ENCODE measurements around the gene RGS6.

DNA sequence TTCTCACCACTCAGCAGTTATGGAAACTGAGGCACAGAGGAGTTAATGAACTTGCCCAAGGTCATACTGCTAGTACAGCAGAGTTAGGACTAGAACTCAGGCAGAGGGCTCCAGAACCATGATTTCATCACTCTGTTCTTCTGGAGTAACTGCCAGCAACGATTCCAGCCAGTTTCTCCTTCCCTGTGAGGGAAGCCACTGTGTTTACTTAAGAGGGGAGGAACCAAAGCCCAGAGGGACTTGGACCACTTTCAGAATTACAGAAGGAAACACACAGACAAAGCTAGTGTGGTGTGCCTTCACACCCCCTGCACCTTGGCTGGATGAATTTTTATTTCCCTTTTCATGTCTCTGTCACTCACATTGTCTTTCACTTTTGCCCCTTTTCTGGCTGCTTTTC lies 563.4 kb downstream of the RGS6 start:
- TF ChIP-seq, protein P1, sequence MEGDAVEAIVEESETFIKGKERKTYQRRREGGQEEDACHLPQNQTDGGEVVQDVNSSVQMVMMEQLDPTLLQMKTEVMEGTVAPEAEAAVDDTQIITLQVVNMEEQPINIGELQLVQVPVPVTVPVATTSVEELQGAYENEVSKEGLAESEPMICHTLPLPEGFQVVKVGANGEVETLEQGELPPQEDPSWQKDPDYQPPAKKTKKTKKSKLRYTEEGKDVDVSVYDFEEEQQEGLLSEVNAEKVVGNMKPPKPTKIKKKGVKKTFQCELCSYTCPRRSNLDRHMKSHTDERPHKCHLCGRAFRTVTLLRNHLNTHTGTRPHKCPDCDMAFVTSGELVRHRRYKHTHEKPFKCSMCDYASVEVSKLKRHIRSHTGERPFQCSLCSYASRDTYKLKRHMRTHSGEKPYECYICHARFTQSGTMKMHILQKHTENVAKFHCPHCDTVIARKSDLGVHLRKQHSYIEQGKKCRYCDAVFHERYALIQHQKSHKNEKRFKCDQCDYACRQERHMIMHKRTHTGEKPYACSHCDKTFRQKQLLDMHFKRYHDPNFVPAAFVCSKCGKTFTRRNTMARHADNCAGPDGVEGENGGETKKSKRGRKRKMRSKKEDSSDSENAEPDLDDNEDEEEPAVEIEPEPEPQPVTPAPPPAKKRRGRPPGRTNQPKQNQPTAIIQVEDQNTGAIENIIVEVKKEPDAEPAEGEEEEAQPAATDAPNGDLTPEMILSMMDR (conservative IDR thresholded peaks at IDR 0.05), result no peak
- TF ChIP-seq ZFX (IDR thresholded peaks at IDR 0.05), result no peak
